ENCODE data around the gene TREH. TPM values are rescaled to one million over a fixed set of nuclear protein-coding genes. Genes with fewer than 3 reads are reported as not detected.

The TREH gene
- total RNA-seq, 1 donor from 2014 or later, result not detected

GRCh38 chr11:118666371-118666770, 13.1 kb downstream of the TREH start:
- no peak for DNase-seq (ENCODE audit: low spot score)

- no peak for DNase-seq (ENCODE audit: low spot score)
These were observed 15.5 kb downstream of the TREH start for GRCh38 chr11:118663902-118664301.

GRCh38 chr11:118663381-118663780, 16.1 kb downstream of the TREH start:
- no peak for DNase-seq (ENCODE audit: low spot score)

GRCh38 chr11:118662401-118663271, 16.8 kb downstream of the TREH start:
- DNase-seq (ENCODE audit: low spot score), result no peak

GRCh38 chr11:118661425-118662301, 17.8 kb downstream of the TREH start:
- no peak for DNase-seq (ENCODE audit: low spot score)

GRCh38 chr11:118660681-118661424, 18.6 kb downstream of the TREH start:
- DNase-seq (ENCODE audit: low spot score), result no peak

GRCh38 chr11:118659953-118660680, 19.3 kb downstream of the TREH start:
- DNase-seq (ENCODE audit: low spot score), result no peak

GRCh38 chr11:118659314-118659952, 20.0 kb downstream of the TREH start:
- DNase-seq (ENCODE audit: low spot score), result peak; percentile 90

GRCh38 chr11:118658429-118659313, 20.8 kb downstream of the TREH start:
- no peak for DNase-seq (ENCODE audit: low spot score)

- no peak for DNase-seq (ENCODE audit: low spot score)
These were observed 21.6 kb downstream of the TREH start for GRCh38 chr11:118657709-118658428.

- no peak for DNase-seq (ENCODE audit: low spot score)
These were observed 22.2 kb downstream of the TREH start for GRCh38 chr11:118657238-118657637.

GRCh38 chr11:118656563-118657165, 22.8 kb downstream of the TREH start:
- no peak for DNase-seq (ENCODE audit: low spot score)

- no peak for DNase-seq (ENCODE audit: low spot score)
These were observed 23.8 kb downstream of the TREH start for GRCh38 chr11:118655486-118656190.

- no peak for DNase-seq (ENCODE audit: low spot score)
These were observed 25.6 kb downstream of the TREH start for GRCh38 chr11:118653684-118654390.

GRCh38 chr11:118652681-118653181, 26.7 kb downstream of the TREH start:
- no peak for DNase-seq (ENCODE audit: low spot score)

- no peak for DNase-seq (ENCODE audit: low spot score)
These were observed 27.6 kb downstream of the TREH start for GRCh38 chr11:118651820-118652219.

- no peak for DNase-seq (ENCODE audit: low spot score)
These were observed 29.1 kb downstream of the TREH start for GRCh38 chr11:118650366-118650765.

All from umbilical cord (tissue), 2 donors.